HG02973 (cell line): ENCODE measurements around the gene HRAS.

Experiments
- ATAC-seq: cut with Tn5 transposase; IDR thresholded peaks from one replicate; pipeline ENCODE4 v1.9.1; 2021; ENCODE audit warnings: moderate library complexity; ENCODE audit not compliant: unreplicated experiment

HRAS gene

DNA sequence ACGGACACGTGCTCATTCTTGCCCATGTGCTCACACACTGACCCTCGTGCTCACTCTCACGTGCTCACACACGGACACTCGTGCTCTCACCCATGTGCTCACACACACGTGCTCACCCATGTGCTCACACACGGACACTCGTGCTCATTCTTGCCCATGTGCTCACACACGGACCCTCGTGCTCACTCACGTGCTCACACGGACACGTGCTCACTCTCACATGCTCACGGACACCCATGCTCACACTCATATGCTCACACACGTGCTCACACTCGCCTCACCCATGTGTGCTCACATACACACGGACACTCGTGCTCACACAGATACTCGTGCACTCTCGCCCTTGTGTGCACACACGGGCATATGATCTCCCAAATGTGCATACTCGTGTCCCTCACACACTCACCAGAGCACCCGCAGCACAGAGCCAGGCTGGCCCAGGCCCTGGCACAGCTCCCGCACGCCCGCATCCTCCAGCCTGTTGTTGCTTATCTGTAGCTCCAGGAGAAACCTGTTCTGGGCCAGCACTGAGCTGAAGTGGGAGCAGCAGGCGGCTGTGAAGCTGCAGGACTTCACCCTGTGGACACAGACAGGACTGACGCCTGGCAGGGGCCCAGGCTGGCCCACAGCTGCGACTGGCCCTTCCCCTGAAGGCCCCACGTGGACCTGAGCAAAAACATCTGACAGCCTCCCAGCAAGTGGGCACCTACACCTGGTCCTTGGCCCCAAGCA lies 37.6 kb downstream of the HRAS start:
- ATAC-seq = no peak

DNA sequence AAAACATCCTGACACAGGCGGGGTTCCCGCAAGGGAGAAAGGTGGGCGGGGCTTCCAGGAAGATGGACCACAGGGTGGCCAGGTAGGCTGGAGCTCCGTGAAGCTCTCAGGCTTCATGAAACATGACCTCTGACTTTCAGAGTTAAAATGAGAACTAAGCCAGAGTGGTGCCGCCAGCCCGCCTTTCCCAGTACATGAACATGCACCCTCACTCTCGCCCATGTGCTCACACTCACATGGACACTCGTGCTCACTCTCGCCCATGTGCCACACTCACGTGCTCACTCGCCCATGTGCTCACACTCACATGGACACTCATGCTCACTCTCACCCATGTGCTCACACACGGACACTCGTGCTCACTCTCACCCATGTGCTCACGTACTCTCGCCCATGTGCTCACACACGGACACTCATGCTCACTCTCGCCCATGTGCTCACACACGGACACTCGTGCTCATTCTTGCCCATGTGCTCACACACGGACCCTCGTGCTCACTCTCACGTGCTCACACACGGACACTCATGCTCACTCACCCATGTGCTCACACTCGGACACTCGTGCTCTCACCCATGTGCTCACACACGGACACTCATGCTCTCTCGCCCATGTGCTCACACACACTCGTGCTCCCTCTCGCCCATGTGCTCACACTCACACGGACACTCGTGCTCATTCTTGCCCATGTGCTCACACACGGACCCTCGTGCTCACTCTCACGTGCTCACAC lies 38.4 kb downstream of the HRAS start:
- no peak for ATAC-seq

DNA sequence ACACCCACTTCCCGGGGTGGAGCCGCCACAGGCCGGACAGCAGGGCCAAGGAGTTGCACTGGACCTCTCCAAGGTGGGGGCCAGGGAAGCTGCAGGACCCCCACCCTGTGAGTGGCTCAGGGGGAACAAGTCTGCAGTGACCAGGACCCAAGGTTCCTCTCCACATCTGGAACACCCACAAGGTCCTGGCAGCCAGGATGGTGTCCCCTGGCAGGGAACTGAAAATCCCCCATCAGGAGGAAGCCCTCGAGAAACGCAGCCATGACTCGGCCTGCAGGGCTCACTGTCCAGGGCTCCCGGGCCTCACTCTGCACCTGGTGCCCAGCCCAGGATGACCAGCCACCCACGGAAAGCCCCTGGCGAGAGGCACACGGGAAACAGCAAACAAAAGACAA lies 39.8 kb downstream of the HRAS start:
- ATAC-seq = no peak

DNA sequence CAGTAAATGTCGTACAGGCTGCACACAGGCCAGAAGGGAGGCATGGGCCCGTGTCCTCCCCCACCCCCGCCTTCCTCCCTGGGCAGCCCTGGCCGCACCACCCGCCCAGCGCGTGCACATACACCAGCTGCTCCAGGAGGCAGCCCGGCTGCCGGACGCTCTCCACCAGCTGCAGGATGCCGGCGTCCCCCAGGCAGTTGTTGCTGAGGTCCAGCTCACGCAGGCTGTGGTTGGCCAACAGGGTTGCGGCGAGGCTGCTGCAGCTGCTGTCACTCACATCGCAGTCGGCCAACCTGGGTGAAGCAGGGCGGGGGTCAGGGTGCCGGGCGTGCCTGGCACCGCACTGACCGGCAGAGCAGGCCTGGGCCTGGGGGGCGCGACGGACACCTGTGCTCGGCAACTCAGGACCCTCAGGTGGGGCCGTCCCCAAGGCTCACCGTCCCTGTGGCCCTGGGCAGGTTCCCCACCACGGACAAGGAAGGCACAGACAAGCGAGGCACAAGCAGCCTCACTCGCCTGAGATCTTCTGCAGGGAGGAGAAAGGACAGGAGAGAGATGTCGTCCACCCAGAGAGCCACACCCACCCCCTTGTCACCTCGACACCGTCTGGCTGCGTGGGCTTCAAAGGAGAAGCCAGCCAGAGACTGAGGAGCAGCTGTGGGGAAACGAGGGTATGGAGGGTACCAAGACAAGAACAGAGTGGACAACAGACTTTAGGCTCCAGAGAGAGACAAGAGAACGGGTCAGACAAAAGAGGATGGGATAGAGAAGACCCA lies 40.4 kb downstream of the HRAS start:
- no peak for ATAC-seq

DNA sequence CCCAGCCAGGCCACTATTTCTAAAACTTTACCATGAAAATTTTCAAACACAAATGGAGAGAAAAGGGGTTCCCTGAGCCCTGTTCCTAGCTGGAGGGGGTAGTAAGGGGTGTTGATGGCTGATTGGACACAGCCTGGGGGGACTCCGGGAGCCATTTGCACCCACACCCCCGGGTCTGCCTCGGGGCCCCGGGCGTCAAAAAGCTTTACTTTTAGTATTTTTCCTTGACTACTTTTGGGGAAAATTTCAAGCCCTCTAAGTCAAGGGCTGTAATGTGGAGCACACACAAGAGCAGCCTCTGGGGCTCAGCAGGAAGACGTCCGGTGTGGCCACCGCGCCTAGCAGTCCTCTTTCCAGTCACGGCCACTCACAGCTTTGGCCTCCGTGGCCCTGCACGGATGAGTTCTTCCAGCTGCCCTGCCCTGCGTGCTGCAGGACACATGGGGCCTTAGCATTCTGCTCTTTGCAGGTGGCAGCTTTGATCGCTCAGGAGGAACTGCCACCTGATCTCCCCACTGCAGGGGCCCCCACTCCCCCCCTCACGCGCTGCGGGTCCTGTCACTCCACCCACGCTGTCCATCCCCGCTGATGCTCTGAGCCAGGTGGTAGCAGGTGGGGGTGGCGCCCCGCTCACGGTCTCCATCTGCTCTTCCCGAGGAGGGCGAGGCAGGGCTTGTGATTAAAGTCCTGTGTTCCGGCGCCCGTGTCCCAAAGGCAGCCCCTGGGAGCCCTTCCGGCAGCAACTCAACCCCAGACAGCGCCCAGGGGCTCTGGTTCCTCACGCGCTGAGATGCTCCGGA lies 42.7 kb downstream of the HRAS start:
- no peak for ATAC-seq

DNA sequence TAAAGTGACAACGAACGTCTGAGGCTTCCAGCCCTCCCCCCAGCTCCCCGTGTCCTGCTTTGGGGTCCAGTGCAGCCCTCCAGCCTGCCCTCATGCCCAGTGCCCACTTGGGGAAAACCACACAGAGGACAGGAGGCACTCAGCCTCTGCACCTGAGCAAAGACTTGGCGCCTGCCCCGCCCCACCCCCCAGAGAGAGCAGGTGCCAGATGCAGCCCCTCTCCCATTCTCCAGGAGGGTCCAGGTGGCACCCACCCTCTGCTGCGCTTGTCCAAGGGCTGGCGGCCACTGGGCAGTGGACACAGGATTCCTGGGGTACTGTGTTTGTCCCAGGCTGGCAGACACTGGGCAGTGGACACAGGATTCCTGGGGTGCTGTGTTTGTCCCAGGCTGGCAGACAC lies 44.0 kb downstream of the HRAS start:
- no peak for ATAC-seq

DNA sequence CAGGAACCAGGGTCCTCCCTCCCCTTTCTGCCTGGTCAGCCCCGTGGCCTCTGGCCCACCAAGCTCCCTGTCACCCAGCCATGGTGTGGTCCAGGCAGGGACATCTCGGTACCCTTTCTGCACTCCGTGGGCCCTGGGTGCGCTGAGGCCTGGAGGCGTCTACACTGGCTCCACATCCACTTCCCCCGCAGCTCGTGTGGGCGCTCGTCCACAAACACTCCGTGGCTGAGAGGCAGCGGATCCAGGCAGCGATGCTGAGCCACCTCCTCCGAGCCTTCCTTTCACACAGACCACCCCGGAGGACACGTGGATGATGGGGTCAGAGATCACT lies 44.5 kb downstream of the HRAS start:
- ATAC-seq = no peak

DNA sequence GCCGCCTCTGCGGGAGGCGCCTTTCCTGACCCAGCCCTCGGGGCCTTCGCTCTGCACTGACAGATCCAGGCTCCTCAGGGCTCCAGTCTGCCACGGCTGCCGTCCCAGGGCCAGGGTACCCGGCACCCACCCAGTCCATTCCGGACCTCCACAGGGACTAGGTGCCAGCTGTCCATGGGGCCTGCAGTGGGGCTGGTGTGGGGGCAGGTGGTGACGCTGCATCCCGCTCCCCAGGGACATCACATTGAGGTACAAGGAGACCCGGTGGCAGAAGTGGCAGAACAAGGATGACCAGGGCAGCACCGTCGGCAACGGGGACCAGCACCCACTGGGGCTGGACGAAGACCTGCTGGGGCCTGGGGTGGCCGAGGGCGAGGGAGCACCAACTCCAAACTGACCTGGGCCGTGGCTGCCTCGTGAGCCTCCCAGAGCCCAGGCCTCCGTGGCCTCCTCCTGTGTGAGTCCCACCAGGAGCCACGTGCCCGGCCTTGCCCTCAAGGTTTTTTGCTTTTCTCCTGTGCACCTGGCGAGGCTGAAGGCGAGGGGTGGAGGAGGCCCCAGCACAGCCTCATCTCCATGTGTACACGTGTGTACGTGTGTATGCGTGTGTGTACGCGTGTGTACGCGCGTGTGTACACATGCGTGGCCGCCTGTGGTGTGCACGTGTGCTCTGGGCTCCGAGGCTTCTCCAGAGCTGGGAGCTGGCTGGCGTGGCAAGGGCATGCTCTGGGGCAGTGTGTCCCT lies 45.0 kb downstream of the HRAS start:
- ATAC-seq = no peak

DNA sequence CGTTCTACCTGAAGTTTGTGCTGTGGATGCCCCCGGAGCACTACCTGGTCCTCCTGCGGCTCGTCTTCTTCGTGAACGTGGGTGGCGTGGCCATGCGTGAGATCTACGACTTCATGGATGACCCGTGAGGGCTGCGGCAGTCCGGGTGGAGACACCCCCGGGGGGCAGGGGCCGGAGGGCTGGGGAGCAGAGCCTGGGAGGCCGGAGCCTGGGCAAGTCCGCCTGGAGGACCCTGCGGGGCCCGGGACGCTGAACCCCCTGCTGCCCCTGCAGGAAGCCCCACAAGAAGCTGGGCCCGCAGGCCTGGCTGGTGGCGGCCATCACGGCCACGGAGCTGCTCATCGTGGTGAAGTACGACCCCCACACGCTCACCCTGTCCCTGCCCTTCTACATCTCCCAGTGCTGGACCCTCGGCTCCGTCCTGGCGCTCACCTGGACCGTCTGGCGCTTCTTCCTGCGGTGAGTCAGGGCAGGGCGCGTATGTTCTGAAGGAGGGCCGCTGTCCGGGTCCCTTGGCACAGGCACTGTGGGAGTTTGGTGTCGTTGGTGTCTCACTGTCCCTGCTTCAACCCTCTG lies 45.7 kb downstream of the HRAS start:
- no peak for ATAC-seq

DNA sequence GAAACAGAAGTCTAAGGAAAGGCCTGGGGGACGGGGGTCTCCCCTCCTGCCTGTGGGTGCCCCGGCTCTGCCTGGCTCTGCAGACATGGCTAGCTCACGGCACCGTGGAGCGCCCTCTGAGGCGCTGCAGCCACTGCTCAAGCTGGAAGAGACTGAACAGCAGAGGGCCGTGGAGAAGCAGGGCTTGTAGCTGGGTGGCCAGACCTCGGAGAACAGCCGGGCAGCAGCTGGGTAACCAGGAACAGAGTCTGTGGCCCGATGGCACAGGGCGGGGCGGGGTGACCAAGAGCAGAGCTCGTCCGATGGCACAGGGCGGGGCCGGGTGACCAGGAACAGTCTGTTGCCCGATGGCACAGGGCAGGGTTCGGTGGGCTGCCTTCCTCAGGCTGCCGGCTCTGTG lies 46.4 kb downstream of the HRAS start:
- ATAC-seq = no peak

DNA sequence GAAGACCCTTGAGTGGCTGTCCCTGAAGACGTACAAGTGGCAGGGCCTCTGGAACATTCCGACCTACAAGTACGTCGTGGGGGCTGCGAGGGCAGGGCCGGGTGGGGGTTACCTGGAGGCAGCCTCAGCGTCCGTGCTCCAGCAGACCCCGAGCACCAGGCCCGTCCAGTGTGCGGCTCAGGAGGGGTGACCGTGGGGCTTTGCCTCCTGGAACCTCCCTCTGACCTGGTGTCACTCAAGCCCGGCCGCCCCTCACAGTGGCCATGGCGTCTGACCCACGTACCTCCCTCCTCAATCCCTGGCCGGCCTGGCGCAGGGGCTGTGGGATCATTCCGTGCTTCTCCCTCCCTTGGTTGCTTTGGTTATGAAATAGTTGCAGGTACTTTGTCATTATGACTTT lies 46.8 kb downstream of the HRAS start:
- no peak for ATAC-seq

DNA sequence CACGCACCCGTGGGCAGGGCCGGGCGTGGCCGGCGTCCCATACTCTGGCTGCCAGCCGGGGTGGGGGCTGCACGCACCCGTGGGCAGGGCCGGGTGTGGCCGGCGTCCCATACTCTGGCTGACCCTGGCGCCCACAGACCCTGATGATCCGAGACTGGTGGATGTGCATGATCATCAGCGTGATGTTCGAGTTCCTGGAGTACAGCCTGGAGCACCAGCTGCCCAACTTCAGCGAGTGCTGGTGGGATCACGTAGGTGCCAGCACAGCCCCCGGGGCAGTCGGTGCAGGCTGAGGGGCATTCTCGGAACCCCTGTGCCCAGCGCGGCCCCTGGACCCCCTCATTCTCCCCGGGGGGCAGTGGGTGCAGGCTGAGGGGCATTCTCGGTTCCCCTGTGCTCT lies 47.3 kb downstream of the HRAS start:
- no peak for ATAC-seq

DNA sequence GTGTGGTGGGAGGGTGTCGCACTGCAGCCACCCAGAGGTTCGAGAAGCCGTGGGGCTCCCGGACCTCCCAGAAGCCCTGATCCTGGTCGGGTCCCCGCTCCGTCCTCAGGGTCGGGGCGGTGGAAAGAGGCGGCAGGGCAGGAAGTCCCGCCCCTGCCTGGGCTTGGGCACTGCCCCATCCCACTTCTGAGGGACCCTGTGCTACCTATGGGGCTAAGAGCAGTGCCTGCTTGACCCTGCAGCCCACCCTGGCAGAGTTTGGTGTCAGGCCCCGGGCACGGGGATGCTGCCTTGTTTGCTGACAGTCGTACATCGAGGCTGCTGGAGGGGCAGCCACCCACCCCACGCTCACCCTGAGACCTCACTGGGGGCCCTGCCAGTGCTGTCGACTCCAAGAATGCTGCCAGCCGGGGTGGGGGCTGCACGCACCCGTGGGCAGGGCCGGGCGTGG lies 47.8 kb downstream of the HRAS start:
- no peak for ATAC-seq

DNA sequence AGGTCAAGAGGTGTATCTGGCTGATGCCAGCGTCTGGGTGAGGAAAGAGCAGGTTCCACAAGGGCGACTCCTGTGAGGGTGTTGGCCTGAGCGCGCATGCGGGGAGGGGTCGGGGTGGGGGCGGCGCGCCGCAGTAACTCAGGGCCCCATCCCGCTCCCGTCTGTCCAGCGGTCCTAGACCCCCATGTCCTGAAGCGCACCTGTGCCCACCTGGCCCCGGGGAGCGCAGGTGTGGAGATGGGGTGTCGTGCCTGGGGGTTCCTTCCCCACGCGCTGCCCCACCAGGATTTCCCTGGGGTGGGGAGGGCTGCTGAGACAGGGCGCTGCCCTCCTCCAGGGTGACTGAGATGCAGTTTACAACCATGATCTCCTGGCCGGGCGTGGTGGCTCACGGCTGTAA lies 49.2 kb downstream of the HRAS start:
- ATAC-seq = no peak

DNA sequence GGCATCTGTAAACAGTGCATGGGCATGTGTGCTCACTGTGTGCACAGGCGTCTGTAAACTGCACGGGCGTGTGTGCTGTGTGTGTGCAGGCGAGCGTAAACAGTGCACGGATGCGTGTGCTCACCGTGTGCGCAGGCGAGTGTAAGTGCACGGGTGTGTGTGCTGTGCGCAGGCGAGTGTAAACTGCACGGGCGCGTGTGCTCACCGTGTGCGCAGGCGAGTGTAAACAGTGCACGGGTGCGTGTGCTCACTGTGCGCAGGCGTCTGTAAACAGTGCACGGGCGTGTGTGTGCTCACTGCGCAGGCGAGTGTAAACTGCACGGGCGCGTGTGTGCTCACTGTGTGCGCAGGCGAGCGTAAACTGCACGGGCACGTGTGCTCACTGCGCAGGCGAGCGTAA lies 50.8 kb downstream of the HRAS start:
- ATAC-seq = no peak
